Measurements from ENCODE around the gene MGAT3. TPM values are rescaled to one million over a fixed set of nuclear protein-coding genes. Genes with fewer than 3 reads are reported as not detected.

MGAT3 gene
- total and polyA plus RNA-seq, 2 donors (not counting 3 experiments of a cell fraction or from before 2014, with no cell fraction given) = not detected

- no peak for FAIRE-seq
Observed at GRCh38 chr22:39475902-39476301, 19.1 kb downstream of the MGAT3 start.

More at GRCh38 chr22:39475902-39476301, 19.1 kb downstream of the MGAT3 start:
- Histone ChIP-seq H3K36me3 (ENCODE audit: control insufficient read depth in 2 of 2, extremely low read depth in 1 of 2, insufficient read depth in 2 of 2, low read length in 2 of 2) (no peaks in the 10 kb centered on the region), H3K27me3 (ENCODE audit: control insufficient read depth in 2 of 2, insufficient read depth in 2 of 2, low read length in 2 of 2) (no peaks in the 10 kb centered on the region), H4K20me1 (replicated peaks; ENCODE audit: control insufficient read depth, extremely low read depth, insufficient read depth, low read length) (no peaks in the 10 kb centered on the region), H3K9ac (replicated peaks; ENCODE audit: extremely low read depth, insufficient read depth, low read length) (no peak overlapping the region), H3K4me1 (ENCODE audit: control insufficient read depth, extremely low read depth, insufficient read depth, low read length) (peaks cover 3% of the 10 kb centered on the region), H3K4me3 (replicated peaks in 1 of 3; ENCODE audit: insufficient read depth in 1 of 3, low read depth in 1 of 3, low read length in 3 of 3) (no peak overlapping the region), H3K4me2 (ENCODE audit: insufficient read depth, low read length) (no peak overlapping the region), H3K9me3 (replicated peaks; ENCODE audit: control insufficient read depth, insufficient read depth, low read length) (no peaks in the 10 kb centered on the region), H3K27ac (ENCODE audit: insufficient read depth, low read depth, low read length) (no peak overlapping the region), H2AFZ (ENCODE audit: low read depth, low read length) (no peak overlapping the region), H3K79me2 (ENCODE audit: control insufficient read depth, insufficient read depth, low read length) (no peaks in the 10 kb centered on the region), H3K9me1 (replicated peaks; ENCODE audit: control insufficient read depth, extremely low read depth, insufficient read depth, low read length) (no peaks in the 10 kb centered on the region)
- dilution Hi-C loops (cut with MboI; ENCODE audit: extremely low pct_ligation_motif_present, low sequenced_read_pairs) = no loop called here
- POLR2A ChIA-PET = no interaction called here
- intact Hi-C loops (cut with micrococcal nuclease) = no loop called here
- CTCF ChIA-PET = interaction anchor here (0.8 to 1.0 kb wide), 3 partner anchors 9 to 39 kb away, joined by 3 read pairs; no protein-coding TSS in a partner anchor
- no peak for TF ChIP-seq POLR2A (IDR thresholded peaks at IDR 0.05; ENCODE audit: low read depth, low read length)
- no peak for TF ChIP-seq GATA2 (IDR thresholded peaks at IDR 0.05; ENCODE audit: insufficient read depth, insufficient read length, low read depth, low read length)
- TF ChIP-seq EZH2 (IDR thresholded peaks at IDR 0.05; ENCODE audit: borderline replicate concordance, low read depth, low read length, severe bottlenecking) = no peak
- TF ChIP-seq POLR2AphosphoS5 (IDR thresholded peaks at IDR 0.05; ENCODE audit: insufficient read depth, low read depth, low read length) = no peak
- TF ChIP-seq, protein P1, sequence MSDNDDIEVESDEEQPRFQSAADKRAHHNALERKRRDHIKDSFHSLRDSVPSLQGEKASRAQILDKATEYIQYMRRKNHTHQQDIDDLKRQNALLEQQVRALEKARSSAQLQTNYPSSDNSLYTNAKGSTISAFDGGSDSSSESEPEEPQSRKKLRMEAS (IDR thresholded peaks at IDR 0.05; ENCODE audit: insufficient read depth, insufficient read length) = no peak
- no peak for TF ChIP-seq JUN (IDR thresholded peaks at IDR 0.05; ENCODE audit: borderline replicate concordance, insufficient read depth, insufficient read length, low read depth)
- TF ChIP-seq MYC (IDR thresholded peaks at IDR 0.05; ENCODE audit: low read depth, low read length) = no peak
- TF ChIP-seq, protein P2, sequence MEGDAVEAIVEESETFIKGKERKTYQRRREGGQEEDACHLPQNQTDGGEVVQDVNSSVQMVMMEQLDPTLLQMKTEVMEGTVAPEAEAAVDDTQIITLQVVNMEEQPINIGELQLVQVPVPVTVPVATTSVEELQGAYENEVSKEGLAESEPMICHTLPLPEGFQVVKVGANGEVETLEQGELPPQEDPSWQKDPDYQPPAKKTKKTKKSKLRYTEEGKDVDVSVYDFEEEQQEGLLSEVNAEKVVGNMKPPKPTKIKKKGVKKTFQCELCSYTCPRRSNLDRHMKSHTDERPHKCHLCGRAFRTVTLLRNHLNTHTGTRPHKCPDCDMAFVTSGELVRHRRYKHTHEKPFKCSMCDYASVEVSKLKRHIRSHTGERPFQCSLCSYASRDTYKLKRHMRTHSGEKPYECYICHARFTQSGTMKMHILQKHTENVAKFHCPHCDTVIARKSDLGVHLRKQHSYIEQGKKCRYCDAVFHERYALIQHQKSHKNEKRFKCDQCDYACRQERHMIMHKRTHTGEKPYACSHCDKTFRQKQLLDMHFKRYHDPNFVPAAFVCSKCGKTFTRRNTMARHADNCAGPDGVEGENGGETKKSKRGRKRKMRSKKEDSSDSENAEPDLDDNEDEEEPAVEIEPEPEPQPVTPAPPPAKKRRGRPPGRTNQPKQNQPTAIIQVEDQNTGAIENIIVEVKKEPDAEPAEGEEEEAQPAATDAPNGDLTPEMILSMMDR (IDR thresholded peaks at IDR 0.05; ENCODE audit: extremely low read depth in 1 of 2, insufficient read depth in 1 of 2, low read depth in 1 of 2, low read length in 2 of 2) = no peak
- no peak for TF ChIP-seq FOS (IDR thresholded peaks at IDR 0.05; ENCODE audit: borderline replicate concordance, insufficient read depth, low read length)
- DNase-seq (ENCODE audit: low read depth, low spot score) = no peak
- no TSS peak for BruUV-seq (replicated peaks)

Data from endothelial cell of umbilical vein (primary cell).